HEK293 (cell line): ENCODE results near the gene GALNT6.

Experiments
- CTCF ChIA-PET: fragments of 350-600 bp; formaldehyde crosslinking; extraction: SDS; loops from one replicate; lab custom pipeline; 2021; ENCODE audit warnings: antibody characterized with exemption; lab: Yijun Ruan, JAX
- POLR2A ChIA-PET: fragments of 300-600 bp; formaldehyde crosslinking; extraction: SDS; loops from one replicate; lab custom pipeline; 2020; ENCODE audit warnings: antibody characterized with exemption, inconsistent platforms; lab: Yijun Ruan, JAX
- H3K27ac ChIP-seq: fragments of 200-500 bp; sonication (Bioruptor generic); 2 replicates; pipeline ENCODE4 v1.5.1; 2014; ENCODE audit warnings: low read depth, low read length, control low read depth, inconsistent platforms; ENCODE audit errors: extremely low read depth
- H3K36me3 ChIP-seq, 2 experiments: fragments of 200-500 bp in 1 of 2; sonication (Bioruptor generic) in 1 of 2; 1 replicate in 1 of 2; 2 replicates in 1 of 2; pipeline ENCODE4 v1.5.1; 2014 to 2017; ENCODE audit warnings: inconsistent platforms in 2 of 2, low read length in 2 of 2; ENCODE audit not compliant: control insufficient read depth in 2 of 2, insufficient read depth in 1 of 2
- H3K4me1 ChIP-seq: fragments of 200-500 bp; sonication (Bioruptor generic); 2 replicates; pipeline ENCODE4 v1.5.1; 2014; ENCODE audit warnings: mild to moderate bottlenecking, low read length, inconsistent platforms; ENCODE audit not compliant: control insufficient read depth, insufficient read depth
- H3K4me3 ChIP-seq: 2 replicates; pipeline ENCODE4 v1.5.1; 2011; ENCODE audit warnings: low read depth, mild to moderate bottlenecking, control low read depth, low read length, moderate library complexity
- H3K9me3 ChIP-seq: fragments of 200-500 bp; sonication (Bioruptor generic); 2 replicates; pipeline ENCODE4 v1.5.1; 2014; ENCODE audit warnings: low read depth, low read length, inconsistent platforms; ENCODE audit not compliant: control insufficient read depth, insufficient read depth
- BCL11A ChIP-seq: fragments of 450-650 bp; formaldehyde crosslinking; IDR thresholded peaks from 2 replicates; pipeline ENCODE4 v1.5.1; 2016; ENCODE audit warnings: low read depth, missing biosample characterization, missing genetic modification characterization
- GLI2 ChIP-seq: fragments of 450-650 bp; formaldehyde crosslinking; IDR thresholded peaks from 2 replicates; pipeline ENCODE4; 2017; ENCODE audit warnings: missing biosample characterization, missing genetic modification characterization, low read depth, borderline replicate concordance
- KLF17 ChIP-seq: fragments of 450-650 bp; formaldehyde crosslinking; IDR thresholded peaks from 2 replicates; pipeline ENCODE4 v1.5.1; 2016; ENCODE audit warnings: missing biosample characterization, missing genetic modification characterization
- KLF8 ChIP-seq: fragments of 450-650 bp; formaldehyde crosslinking; IDR thresholded peaks from 2 replicates; pipeline ENCODE4 v1.5.1; 2016; ENCODE audit warnings: missing biosample characterization, missing genetic modification characterization
- PRDM2 ChIP-seq: fragments of 450-650 bp; formaldehyde crosslinking; IDR thresholded peaks from 2 replicates; pipeline ENCODE4 v1.5.1; 2016; ENCODE audit warnings: missing biosample characterization, missing genetic modification characterization, borderline replicate concordance
- RBAK ChIP-seq: fragments of 450-650 bp; formaldehyde crosslinking; IDR thresholded peaks from 2 replicates; pipeline ENCODE4 v1.5.1; 2016; ENCODE audit warnings: missing biosample characterization, missing genetic modification characterization
- ZFHX2 ChIP-seq: fragments of 450-650 bp; formaldehyde crosslinking; conservative IDR thresholded peaks from 2 replicates; pipeline ENCODE4 v1.5.1; 2016; ENCODE audit warnings: missing biosample characterization, missing genetic modification characterization
- ZNF169 ChIP-seq: fragments of 450-650 bp; formaldehyde crosslinking; IDR thresholded peaks from 2 replicates; pipeline ENCODE4 v1.5.1; 2016; ENCODE audit warnings: missing biosample characterization, missing genetic modification characterization
- ZNF214 ChIP-seq: fragments of 450-650 bp; formaldehyde crosslinking; IDR thresholded peaks from 2 replicates; pipeline ENCODE4 v1.5.1; 2017; ENCODE audit warnings: missing biosample characterization, mild to moderate bottlenecking, missing genetic modification characterization, borderline replicate concordance
- ZNF24 ChIP-seq: fragments of 450-650 bp; formaldehyde crosslinking; IDR thresholded peaks from 2 replicates; pipeline ENCODE4 v1.5.1; 2016; ENCODE audit warnings: missing biosample characterization, missing genetic modification characterization
- ZNF501 ChIP-seq: fragments of 450-650 bp; formaldehyde crosslinking; IDR thresholded peaks from 2 replicates; pipeline ENCODE4 v1.5.1; 2016; ENCODE audit warnings: missing biosample characterization, missing genetic modification characterization
- ZNF610 ChIP-seq: fragments of 450-650 bp; formaldehyde crosslinking; IDR thresholded peaks from 2 replicates; pipeline ENCODE4 v1.5.1; 2016; ENCODE audit warnings: missing biosample characterization, missing genetic modification characterization, borderline replicate concordance
- ZNF623 ChIP-seq: fragments of 450-650 bp; formaldehyde crosslinking; IDR thresholded peaks from 2 replicates; pipeline ENCODE4 v1.5.1; 2016; ENCODE audit warnings: missing biosample characterization, missing genetic modification characterization
- ZNF624 ChIP-seq: fragments of 450-650 bp; formaldehyde crosslinking; IDR thresholded peaks from 2 replicates; pipeline ENCODE4 v1.5.1; 2017; ENCODE audit warnings: missing biosample characterization, missing genetic modification characterization
- ZNF629 ChIP-seq: fragments of 450-650 bp; formaldehyde crosslinking; IDR thresholded peaks from 2 replicates; pipeline ENCODE4 v1.5.1; 2017; ENCODE audit warnings: missing biosample characterization, missing genetic modification characterization
- ZNF707 ChIP-seq: fragments of 450-650 bp; formaldehyde crosslinking; IDR thresholded peaks from 2 replicates; pipeline ENCODE4 v1.5.1; 2016; ENCODE audit warnings: missing biosample characterization, missing genetic modification characterization
- TF ChIP-seq, protein P1 (sequence below): fragments of 450-650 bp; formaldehyde crosslinking; IDR thresholded peaks from 2 replicates; pipeline ENCODE4 v1.5.0; 2017; ENCODE audit warnings: missing biosample characterization, missing genetic modification characterization, borderline replicate concordance
- TF ChIP-seq, protein P2 (sequence below): sonication (generic); formaldehyde crosslinking; IDR thresholded peaks from 2 replicates; pipeline ENCODE4 v1.8.1; 2022; ENCODE audit warnings: mild to moderate bottlenecking, moderate library complexity, missing genetic modification reagents

GALNT6 gene

DNA sequence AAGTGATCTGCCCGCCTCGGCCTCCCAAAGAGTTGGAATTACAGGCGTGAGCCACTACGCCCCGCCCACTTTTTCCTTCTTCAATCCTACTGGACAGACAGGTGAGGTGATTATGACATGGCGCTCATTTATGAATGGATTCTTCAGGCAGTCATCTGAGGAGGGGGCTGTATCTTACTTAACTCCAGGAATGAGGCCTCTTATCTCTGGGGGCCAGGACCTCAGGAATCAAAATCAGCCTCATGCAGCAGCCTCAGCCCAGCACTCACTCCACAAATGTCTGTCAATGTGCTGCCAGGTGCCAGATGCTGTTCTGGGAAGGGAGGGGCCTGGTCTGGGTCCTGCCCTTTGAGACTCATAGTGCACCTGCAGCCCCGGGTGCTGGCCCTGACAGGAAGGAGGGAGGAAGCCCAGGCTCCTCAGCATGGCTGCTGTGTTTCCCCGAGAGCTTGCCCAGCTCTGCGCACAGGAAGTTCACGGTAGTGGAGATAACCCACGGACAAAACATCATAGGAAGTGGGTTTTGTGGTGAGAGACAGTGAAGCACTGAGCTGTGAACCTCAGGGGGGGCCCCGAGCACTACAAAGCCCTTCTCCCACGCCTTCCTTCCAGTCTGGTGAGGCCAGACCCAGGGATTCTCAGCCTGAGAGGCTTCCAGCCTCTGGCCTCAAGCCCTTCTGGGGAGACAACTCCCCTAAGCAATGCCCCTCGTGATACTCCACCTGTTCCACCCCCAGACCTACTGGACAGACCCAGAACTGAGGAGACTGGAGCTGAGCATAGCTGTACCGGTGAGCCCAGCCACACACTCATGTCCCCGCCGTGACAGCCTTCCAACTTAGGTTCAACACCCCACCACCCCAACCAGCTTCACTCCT is 22.3 kb downstream of the GALNT6 start:
- no peak overlapping the region for H3K4me3 ChIP-seq
- H3K27ac ChIP-seq = no peak overlapping the region
- POLR2A ChIA-PET = no interaction called here
- H3K9me3 ChIP-seq = no peaks in the 10 kb centered on the region
- CTCF ChIA-PET = interaction anchor here (0.7 kb wide), 1 partner anchor 18 kb away, joined by 4 read pairs; no protein-coding TSS in a partner anchor
- no peak for TF ChIP-seq ZNF610 (tag by site-specific recombination)
- TF ChIP-seq BCL11A (tag by site-specific recombination) = no peak
- no peak for TF ChIP-seq KLF8 (tag by site-specific recombination)
- TF ChIP-seq ZNF623 = no peak
- TF ChIP-seq ZNF214 (tag by site-specific recombination) = no peak
- TF ChIP-seq GLI2 (tag by site-specific recombination) = no peak
- no peak for TF ChIP-seq ZNF707
- no peak for TF ChIP-seq ZNF501
- TF ChIP-seq ZNF629 = no peak
- no peak for TF ChIP-seq ZFHX2 (tag by site-specific recombination)
- no peak for TF ChIP-seq PRDM2 (tag by site-specific recombination)
- TF ChIP-seq ZNF169 = no peak
- TF ChIP-seq, protein P1, sequence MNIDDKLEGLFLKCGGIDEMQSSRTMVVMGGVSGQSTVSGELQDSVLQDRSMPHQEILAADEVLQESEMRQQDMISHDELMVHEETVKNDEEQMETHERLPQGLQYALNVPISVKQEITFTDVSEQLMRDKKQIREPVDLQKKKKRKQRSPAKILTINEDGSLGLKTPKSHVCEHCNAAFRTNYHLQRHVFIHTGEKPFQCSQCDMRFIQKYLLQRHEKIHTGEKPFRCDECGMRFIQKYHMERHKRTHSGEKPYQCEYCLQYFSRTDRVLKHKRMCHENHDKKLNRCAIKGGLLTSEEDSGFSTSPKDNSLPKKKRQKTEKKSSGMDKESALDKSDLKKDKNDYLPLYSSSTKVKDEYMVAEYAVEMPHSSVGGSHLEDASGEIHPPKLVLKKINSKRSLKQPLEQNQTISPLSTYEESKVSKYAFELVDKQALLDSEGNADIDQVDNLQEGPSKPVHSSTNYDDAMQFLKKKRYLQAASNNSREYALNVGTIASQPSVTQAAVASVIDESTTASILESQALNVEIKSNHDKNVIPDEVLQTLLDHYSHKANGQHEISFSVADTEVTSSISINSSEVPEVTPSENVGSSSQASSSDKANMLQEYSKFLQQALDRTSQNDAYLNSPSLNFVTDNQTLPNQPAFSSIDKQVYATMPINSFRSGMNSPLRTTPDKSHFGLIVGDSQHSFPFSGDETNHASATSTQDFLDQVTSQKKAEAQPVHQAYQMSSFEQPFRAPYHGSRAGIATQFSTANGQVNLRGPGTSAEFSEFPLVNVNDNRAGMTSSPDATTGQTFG (tag by site-specific recombination) = no peak
- no peak for TF ChIP-seq KLF17
- no peak for TF ChIP-seq ZNF624
- no peak for TF ChIP-seq RBAK (tag by site-specific recombination)
- no peak for TF ChIP-seq ZNF24 (tag by site-specific recombination)
- TF ChIP-seq, protein P2, sequence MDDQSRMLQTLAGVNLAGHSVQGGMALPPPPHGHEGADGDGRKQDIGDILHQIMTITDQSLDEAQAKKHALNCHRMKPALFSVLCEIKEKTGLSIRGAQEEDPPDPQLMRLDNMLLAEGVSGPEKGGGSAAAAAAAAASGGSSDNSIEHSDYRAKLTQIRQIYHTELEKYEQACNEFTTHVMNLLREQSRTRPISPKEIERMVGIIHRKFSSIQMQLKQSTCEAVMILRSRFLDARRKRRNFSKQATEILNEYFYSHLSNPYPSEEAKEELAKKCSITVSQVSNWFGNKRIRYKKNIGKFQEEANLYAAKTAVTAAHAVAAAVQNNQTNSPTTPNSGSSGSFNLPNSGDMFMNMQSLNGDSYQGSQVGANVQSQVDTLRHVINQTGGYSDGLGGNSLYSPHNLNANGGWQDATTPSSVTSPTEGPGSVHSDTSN (CRISPR knock-in tag) = no peak
- peaks cover 6% of the 10 kb centered on the region for H3K4me1 ChIP-seq
- H3K36me3 ChIP-seq = peaks cover 0 to 8% of the 10 kb centered on the region in 2 experiments; a peak in 1 of 3 replicates
